A673 (cell line): Measurements from ENCODE around the gene RGS7.

Experiments used
- CTCF ChIP-seq: fragments of 300-800, 200-600 bp; sonication (generic); conservative IDR thresholded peaks from 2 replicates; pipeline ENCODE4 v1.5.1; 2017; ENCODE audit warnings: low read depth, mild to moderate bottlenecking, antibody characterized with exemption, low read length, moderate library complexity, mixed read lengths
- EZH2 ChIP-seq: fragments of 200-600 bp; sonication (generic); IDR thresholded peaks from 2 replicates; pipeline ENCODE4 v1.6.1; 2017; ENCODE audit warnings: borderline replicate concordance, low read depth, mild to moderate bottlenecking, mixed read lengths, antibody characterized with exemption, low read length; ENCODE audit not compliant: poor library complexity, severe bottlenecking

GRCh38 chr1:240831191-240831631 is 525.8 kb downstream of the RGS7 start:
- TF ChIP-seq CTCF (no peak), EZH2 (no peak)
